ENCODE measurements around the gene MAP3K14.

The MAP3K14 gene

DNA sequence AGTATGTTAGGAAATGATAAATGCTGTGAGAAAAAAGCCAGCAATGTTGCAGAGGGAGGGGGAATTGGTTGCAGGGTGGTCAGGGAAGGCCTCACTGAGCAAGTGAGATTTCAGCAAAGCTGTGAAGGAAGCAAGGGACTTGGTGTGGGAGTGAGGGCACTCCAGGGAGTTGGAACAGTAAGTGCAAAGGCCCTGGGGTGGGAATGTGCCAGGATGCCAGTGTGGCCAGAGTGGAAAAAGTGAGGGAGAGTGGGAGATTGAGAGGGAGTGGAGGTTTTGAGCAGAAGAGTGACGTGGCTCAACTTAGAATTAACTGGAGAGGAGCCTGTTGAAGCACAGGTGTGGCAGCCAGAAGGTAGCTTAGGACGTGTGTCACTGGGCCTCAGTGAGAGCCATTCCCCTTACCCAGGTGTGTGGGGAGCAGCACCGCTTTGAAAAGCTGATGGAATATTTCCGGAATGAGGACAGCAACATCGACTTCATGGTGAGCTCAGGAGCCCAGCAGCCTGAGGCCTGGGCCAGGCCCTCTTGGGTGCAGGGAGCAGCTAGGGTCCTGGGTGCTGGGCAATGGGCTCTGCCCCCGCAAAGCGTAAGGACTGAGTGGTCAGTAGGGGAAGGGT lies 78.6 kb downstream of the MAP3K14 start:
- H3K4me3 ChIP-seq (ENCODE audit: low read depth, low read length), result no peak overlapping the region

DNA sequence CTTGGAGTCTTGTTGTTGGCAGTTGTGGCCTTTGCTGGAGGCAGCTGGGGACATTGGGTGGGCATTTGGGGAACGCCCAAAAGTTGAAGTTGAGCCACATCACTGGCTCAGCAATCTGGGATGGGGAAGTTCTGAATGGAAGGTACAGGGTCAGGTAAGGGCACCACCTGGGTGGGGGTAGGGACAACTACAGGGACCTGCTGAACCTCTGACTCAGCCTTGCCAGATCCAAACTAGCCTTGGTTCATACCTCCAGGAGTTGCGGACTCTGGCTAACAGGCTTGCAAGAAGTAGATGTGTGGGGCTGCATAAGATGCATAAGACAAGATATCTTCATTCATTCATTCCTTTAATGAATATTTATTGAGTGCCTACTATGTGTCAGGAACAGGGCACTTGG lies 79.1 kb downstream of the MAP3K14 start:
- no peak overlapping the region for H3K4me3 ChIP-seq (ENCODE audit: low read depth, low read length)

DNA sequence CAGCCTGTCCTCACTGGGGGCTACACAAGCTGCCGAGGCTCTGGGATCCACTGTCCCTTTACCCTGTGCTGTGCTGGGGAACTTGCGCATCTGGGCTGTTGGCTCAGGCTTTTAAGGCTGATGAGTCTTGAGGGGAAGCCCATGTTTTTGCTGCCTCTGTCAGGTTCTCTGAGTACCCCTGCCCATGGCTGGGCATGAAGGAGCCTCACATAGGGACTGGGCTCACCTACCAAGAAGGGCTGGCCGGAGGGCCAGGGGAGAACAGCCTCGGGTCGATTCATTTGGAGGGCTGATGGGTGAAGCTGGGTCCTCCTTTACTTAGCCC lies 80.6 kb downstream of the MAP3K14 start:
- H3K4me3 ChIP-seq (ENCODE audit: low read depth, low read length), result no peak overlapping the region

DNA sequence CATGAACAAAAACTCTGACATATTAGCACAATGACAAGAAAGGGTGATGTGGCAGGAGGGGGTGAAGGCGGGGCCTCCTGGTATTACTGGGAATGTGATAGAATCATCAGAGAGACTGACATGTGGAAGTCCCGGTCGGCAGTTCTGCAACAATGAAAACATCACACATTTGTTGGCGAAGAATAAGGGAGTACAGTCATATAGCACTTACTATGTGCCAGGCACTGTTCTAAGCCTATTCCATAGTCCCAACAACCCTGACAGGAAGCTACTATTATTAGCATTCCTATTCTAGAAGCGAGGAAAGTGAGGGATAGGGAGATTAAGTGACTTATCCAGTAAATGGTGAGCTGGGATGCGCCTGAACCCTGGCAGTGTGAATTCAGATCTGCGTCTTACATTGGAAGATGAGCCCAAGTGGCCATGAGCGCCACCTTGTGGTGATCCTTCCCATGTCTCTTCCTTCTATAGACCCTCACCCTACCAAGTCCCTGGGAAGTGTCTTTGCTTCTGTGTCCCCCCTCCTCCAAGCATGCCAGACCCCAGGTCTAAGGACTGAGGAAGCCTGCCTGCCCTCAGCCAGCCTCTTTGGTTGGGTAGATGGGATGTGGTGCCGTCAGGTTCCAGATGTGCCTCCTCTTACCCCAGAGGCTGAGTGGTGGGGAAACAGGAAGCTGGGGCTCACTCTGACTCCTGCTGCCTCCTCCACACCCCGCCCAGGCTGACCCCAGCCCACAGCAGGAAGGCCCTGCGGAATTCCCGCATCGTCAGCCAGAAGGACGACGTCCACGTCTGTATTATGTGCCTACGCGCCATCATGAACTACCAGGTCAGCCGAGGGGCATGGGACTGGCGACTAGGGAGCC lies 81.2 kb downstream of the MAP3K14 start:
- no peak overlapping the region for H3K4me3 ChIP-seq (ENCODE audit: low read depth, low read length)

DNA sequence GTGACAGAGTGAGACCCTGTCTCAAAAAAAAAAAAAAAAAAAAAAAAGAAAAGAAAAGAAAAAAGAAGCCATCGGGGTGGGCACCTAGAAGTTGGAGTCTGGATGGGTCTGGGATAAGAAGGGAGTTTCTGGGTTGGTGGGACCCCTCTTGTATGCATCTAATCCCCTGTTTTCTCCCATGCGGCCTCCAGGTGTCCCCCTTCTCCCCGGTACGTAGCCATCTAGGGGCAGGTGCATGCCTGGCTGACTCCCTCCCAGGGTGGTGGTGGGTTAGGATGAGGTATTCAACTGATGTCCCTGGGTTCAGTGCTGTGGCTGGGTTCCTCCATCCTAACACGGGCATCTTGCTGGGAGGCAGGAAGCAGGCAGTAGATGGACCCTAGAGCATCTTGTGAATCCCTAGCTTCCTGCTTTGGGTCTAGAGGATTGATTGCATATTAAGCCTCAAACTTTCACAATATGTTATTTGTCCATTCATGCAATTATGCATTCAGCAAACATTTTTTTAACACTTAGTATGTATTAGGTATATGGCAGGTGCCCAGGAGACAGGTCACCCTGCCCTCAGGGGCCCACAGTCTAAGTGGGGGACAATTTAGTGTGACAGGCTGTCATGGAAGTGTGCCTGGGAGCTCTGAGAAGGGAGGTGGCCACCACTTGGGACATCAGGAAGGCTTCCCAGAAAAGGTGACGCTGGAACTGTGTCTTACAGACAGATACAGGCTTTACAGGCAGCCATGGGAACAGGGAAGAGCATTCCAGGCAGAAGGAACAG lies 82.0 kb downstream of the MAP3K14 start:
- H3K4me3 ChIP-seq (ENCODE audit: low read depth, low read length), result no peak overlapping the region

DNA sequence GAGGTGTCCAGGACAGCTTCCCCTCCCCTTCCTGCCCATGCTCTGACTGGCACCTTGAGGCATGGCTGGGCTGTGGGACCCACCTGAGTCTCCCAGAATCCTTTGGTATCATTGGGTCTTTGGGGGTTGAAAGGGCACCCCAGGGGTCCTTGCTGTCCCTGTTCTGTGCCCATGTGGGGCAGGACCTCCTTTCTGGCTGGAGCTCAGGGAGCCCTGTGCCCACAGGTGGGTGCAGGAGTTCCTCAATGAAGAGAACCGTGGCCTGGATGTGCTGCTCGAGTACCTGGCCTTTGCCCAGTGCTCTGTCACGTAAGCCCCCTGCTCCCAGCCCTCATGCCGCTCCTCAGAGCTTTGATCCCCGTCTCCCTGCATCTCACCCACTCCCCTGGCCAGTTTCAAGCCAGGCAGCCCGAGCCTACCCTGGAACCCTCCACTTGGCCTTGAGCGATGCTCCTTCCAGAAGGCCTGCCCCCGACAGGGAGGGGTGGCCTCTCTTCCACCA lies 83.3 kb downstream of the MAP3K14 start:
- H3K4me3 ChIP-seq (ENCODE audit: low read depth, low read length), result no peak overlapping the region

DNA sequence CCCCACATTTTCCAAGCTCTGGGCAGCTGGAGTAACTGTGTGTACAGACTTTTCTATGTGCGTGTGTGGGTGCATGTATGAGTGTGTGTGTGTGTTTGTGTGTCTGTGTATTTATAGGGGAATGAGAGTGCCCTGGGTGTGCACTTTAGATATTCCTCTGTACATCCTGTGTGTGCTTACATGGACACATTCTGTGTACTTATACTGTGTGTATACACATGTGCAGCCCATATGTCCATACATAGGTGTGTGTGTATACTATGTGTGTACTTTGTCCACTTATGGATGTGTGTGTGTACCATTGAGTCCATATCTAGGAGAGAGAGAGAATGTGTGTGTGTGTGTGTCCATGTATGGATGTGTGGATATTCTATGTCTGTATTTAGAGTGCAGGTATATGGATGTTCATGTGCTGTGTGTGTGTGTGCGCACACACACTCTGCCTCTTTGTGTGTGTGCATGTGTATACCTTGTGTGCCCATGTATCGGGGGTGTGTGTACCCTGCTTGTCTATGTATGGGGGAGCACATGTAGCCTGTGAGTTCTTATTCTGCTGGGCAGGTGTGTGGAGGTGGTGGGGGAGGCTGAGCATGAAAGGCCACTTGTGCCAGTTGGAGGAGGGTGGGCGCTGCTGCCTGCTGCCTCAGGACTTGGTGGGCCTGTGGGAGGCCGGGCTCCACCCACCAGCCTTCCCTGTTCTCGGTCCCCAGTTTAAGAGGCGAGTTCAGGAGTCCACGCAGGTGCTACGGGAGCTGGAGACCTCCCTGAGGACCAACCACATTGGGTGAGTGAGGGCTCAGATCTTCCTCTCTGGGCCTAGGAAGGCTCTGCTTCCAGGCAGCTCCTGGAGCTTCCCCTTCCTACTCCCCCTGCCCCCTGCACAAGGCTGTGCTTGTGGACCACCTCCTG lies 84.1 kb downstream of the MAP3K14 start:
- H3K4me3 ChIP-seq (ENCODE audit: low read depth, low read length), result no peak overlapping the region

DNA sequence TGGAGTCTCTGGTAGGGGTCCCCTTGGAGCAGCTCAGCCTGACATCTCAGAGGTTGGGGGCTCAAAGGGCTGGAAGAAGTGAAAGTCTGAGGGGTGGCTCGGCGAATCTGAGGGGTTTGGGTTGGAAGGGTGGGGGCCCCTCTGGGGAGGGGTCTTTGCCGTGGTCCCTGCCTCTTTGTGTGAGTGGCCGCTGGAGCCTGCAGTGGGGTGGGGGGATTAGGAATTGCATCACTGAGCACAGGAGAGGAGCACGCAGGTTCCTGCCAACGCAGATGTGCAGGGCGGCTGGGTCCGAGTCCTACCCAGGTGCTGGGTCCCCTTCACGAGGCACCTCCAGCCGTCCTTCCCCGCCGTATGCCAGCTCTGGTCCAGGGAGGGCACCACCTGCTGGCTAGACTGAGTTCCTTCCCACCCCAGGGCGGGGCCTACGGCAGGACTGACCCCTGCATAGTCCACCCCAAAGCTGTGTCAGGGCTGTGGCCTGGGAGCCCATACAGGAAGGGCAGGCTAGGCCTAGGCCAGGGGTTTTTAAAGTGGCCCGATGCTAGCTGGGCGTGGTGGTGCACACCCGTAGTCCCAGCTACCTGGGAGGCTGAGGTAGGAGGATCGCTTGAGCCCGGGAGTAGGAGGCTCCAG lies 85.2 kb downstream of the MAP3K14 start:
- H3K4me3 ChIP-seq (ENCODE audit: low read depth, low read length), result no peak overlapping the region

DNA sequence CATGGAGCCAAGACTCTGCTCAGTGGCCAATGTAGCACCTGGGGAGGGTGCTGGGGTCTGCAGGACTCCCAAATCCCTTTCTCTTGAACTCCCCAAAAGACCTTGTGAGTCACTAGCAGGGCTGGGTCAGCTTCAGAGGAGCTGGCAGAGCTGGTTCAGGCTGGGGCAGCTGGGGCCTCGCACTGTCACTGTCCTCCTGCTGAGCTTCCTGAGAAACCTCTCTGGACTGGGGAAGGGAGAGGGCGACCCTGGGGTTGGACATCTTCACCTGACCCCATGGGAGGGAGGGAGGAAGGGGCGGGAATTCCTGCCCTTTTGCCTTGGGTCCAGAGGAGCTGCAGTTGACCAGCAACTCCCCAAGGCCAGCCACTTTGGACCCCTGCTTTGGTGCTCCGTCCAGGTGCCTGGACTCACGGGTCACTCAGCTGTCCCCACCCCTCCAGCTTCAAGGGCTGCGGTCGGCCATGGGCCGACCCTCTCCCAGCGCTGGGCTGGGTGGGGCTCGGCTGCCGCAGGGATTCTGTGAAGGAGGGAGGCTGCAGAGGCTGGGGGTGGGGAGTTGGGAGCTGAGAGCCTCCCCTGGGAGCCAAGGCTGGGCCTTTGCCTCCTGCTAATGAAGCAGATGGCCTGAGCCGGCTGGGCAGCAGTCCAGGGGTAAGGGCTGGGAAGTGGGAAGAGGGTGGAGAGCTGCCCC lies 85.9 kb downstream of the MAP3K14 start:
- H3K4me3 ChIP-seq (ENCODE audit: low read depth, low read length), result no peak overlapping the region

DNA sequence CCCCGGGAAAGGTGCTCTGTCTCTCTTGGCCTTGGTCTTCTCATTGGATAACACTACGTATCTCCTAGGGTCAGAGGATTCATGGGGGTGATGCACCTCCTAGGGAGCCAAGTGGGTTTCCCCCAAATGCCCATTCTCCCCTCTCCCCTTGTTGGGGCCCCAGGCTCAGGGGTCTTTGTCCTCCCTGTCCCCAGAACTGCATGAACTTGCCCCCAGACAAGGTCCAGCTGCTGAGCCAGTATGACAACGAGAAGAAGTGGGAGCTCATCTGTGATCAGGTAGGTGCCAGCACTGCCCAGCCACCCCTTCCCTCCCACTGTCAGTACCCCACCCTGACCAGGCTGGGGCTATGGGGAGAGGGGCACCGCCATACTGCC lies 86.4 kb downstream of the MAP3K14 start:
- H3K4me3 ChIP-seq (ENCODE audit: low read depth, low read length), result no peak overlapping the region

DNA sequence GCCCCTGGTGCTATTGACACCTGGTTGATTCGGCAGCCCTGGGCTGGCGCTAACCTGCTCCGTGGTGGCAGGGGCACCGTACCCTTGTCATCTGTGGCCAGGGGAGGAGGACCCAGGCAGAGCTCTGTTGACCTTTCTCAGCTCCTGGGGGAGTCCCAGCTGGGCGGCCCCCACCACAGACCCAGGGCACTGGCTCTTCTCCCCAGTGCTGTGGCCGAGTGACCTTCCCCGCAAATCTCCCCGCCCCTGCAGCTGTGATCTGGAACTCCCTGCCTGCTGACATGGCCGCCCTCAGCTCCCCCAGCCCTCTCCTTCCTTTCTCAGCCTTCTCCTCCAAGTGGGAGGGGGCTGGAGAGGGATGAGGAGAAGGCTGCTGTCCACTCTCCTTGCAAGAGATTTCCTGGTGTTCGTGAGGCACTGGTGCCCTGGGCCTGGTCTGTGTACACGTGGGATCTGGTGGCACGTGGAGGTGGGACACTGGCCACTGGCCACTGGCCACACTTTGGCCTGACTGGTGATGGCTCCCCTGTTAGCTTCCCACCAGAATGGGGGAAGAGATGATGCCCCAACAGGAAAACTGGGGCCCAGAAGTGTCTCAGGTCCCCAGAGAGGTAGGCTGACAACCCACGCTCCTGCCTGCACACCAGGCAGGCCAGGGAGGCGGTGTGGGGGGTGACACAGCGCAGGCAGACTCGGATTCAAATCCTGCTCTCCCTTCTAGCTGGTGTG lies 87.0 kb downstream of the MAP3K14 start:
- no peak overlapping the region for H3K4me3 ChIP-seq (ENCODE audit: low read depth, low read length)

DNA sequence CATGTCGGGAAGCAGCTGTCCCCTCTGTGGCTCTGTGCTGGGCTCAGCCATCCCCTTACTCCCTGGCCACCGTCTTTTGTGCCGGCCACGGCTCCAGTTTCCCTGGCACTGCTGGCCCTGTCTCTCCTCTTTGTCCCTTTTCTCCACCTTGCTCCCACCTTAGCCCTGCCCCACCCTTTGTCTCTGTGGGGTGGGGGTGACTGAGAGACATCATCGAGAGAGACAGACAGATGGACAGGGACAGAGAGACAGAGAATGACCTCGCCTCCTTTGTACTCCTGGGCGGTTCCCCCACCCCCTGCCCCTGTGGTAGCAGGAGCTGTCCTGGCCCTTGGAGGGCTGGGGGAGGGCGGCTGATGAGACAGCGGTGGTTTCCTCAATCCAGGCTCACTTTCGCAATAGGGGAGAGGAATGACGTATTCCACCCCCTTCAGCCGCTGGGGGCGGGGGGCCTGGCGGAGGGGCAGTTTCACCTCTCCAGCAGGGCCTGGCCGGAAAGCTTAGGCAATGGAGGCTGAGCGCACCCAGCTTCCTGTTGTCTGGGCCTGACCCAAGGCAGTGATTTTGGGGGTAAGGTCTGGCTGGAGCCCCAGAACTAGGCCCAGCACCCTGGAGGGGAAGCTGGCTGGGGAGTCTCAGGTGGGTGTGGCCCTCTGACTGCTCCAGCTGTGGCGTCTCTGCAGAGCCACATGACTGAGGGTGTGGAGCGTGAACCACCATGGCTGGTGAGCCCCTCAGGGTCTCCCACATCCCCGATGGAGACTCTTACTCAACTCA lies 87.9 kb downstream of the MAP3K14 start:
- no peak overlapping the region for H3K4me3 ChIP-seq (ENCODE audit: low read depth, low read length)

DNA sequence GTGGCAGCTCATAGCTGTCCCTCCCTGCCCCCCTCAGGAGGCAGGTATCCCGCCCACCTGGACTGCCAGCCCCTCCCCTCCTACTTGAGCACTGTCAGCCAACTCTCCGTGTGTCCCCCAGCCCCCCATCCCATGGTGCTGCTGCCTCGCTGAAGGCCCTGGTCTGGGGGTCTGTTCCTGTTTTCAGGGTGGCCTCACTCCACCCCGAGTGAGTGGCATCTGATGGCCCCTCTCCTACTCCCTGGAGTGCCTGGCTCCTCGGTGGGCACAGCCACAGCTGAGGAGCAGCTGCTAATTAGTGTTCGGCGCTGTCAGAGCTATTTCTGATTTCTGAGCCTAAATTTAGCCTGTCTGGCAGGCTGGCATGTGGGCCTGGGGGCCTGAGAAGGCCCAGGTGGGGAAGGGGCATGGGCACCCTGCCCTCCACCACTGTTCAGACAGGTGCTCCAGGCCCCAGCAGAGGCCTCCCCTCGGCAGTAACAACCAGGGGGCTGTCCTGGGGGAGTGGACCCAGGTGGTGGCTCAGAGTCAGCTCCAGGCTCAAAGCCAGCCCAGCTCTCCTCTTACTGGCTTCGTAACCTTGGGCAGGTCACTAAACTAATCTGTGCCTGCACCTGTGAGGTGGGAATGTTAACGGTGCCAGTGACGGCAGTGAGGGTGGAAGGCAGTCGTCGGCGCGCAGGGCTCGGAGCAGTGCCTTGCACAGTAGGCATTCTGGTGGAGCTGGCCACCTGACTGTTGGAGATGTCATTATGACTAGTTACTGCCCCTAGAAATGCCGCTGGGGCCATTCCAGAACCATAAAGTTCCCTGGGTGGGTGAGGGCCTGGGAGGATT lies 88.7 kb downstream of the MAP3K14 start:
- H3K4me3 ChIP-seq (ENCODE audit: low read depth, low read length), result no peak overlapping the region

DNA sequence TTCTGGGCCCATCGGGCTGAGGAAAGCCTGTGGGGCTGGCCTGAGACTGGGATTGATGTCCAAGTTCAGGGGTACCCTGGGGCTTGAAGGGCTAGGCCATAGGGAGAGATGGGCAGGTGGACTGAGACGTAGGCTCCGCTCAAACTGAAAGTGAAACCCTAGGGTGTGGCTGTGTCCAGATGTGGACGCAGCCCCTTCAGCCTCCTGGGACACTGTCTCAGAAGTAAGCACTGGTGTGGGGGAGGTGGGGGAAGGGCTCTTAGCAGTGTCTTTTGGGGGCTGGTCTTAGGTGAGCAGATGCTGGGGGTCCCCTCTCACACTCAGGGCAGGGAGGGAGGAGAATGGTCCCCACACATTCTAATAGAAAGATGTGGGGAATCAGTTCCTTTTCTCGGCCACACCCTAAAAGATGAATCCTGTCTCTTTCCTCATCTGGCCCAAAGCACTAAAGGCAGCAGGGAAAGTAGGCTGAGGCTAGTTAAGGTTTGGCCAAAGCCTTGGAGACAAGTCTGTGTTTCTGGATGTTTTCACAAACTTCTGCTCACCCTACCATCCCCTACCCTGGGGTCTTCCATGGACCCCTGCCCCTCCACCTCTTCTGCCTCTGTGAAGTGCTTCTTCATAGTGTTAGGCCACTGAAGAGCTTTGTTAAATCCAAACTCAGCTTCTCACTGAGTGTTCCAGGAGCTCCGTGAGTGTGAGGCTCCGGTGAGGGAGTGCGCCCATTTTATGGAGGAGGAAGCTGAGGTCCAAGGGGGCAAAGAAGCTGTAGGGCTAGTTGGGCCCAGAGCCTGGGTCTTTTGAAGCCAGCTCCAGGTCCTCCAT lies 89.5 kb downstream of the MAP3K14 start:
- H3K4me3 ChIP-seq (ENCODE audit: low read depth, low read length), result no peak overlapping the region

DNA sequence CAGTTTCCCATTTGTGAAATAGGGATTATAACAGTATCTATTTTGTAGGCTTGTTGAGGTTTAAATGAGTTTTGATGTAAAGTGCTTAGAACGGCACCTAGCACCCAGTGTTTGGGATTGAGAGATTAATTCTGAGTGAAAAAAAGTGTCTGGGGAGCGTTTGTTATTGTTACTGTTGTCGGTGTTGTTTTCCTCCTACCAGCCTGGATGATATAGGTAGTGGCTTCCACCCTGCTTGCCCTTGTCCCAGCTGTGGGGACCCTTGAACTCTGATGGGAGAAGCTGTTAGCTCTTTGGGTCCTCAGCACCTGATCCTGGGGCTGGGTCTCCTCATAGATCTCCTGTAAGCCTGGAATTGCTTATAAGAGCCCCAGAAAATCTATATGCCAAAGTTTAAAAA lies 90.2 kb downstream of the MAP3K14 start:
- no peak overlapping the region for H3K4me3 ChIP-seq (ENCODE audit: low read depth, low read length)

DNA sequence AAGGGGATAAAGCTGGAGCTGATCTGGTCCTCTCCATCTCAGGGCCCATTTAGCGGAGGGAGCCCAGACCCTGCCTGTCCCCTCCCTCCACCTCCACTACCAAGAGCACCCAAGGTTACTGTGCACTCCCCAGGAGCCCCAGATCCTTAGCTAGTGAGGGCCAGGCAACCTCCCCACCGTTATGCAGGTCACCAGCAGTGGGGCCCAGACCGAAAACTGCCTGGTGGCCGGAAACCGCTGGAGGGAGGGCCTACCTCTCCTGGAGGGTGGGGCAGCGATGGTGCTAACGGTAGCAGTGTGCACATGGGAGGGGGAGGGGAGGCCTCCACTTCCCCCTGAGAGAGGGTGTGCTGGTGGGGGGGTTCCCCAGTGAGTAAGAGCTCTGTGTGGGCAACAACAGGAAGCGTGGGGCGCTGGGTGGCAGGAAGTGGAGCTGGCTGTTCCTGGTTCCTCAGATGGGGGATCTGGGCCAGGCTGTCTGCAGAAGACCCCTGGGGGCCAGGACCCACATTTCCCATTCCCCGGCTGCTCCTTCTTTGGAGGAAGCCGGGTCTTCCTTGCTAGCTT lies 90.8 kb downstream of the MAP3K14 start:
- H3K4me3 ChIP-seq (ENCODE audit: low read depth, low read length), result no peak overlapping the region

All from iPS-11a (cell line).